Fibroblast of mammary gland (primary cell): Measurements from ENCODE around the gene SUMF1.
"Not testable (repeated sequence)": the region's sequence is repeated elsewhere in the genome, so short reads cannot be mapped to it uniquely, and the experiment has no call there.

Experiments
- DNase-seq: peaks from one replicate; pipeline ENCODE4 v3.0.0-alpha.2; 2010; ENCODE audit warnings: low read depth
- H3K4me3 ChIP-seq: 2 replicates; pipeline ENCODE4 v1.5.1; 2011; ENCODE audit warnings: low read depth, mild to moderate bottlenecking, low read length, moderate library complexity; ENCODE audit not compliant: control insufficient read depth
- CTCF ChIP-seq: conservative IDR thresholded peaks from 2 replicates; pipeline ENCODE4 v1.5.1; 2011; ENCODE audit warnings: low read depth, low read length, inconsistent platforms; ENCODE audit not compliant: control insufficient read depth, insufficient read depth

The SUMF1 gene

DNA sequence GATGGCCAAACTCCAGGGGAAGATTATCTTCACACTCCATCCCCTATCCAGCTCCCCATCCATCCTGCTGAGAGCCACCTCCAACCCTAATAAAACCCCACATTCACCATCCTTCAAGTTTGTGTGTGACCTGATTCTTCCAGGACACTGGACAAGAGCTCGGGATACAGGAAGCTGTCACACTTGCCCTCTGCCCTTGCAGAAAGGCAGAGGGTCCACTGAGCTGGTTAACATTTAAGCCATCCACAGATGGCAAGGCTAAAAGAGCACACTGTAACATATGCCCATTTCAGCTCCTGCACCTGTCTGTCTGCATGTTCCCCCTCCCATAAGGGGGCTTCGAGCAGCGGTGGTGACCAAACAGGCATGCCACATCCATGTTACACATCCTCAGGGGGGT lies 134.1 kb downstream of the SUMF1 start:
- DNase-seq: no peak
- TF ChIP-seq CTCF: no peak

GRCh38 chr3:4332574-4332973 lies 134.5 kb downstream of the SUMF1 start:
- DNase-seq: no peak
- no peak for TF ChIP-seq CTCF
- no peak overlapping the region for H3K4me3 ChIP-seq

More for the DNA sequence above, 134.1 kb downstream of the SUMF1 start:
- no peak overlapping the region for H3K4me3 ChIP-seq

GRCh38 chr3:4332111-4332510 lies 135.0 kb downstream of the SUMF1 start:
- TF ChIP-seq CTCF: no peak

DNA sequence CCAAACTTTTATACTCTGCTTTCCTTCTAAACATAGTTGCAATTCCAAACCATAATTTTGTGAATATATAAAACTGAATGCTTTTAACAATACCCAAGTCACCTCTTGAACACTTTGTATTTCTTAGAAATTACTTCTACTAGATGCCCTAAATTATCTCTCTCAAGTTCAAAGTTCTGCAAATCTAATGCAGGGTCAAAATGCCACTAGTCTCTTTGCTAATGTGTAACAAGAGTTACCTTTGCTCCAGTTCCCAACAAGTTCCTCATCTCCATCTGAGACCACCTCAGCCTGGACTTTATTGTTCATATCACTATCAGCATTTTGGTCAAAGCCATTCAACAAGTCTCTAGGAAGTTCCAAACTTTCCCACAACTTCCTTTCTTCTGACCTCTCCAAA lies 137.3 kb downstream of the SUMF1 start:
- H3K4me3 ChIP-seq, DNase-seq: not testable (repeated sequence)

More at GRCh38 chr3:4332111-4332510, 135.0 kb downstream of the SUMF1 start:
- no peak for DNase-seq
- H3K4me3 ChIP-seq: no peak overlapping the region

DNA sequence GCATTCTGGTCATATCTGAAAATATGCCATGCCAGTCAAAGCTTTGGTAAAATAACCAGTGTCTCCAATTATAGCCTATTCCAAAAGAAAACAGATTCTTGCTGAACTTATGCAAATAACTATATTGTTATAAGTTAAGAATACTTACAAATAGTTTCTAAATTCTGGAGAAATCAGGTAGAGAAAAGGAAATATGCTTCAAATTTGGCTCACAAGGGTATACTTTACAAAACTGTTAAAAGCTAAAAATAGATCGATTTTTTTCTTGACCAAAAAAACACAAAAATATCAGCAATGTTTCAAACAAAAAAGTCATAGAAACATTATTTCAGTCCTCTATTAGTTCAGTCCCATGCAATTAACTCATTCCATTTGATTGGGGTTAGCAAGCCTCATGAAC lies 140.2 kb downstream of the SUMF1 start:
- no peak for DNase-seq
- TF ChIP-seq CTCF: no peak
- no peak overlapping the region for H3K4me3 ChIP-seq

- H3K4me3 ChIP-seq: no peak overlapping the region
- TF ChIP-seq CTCF: no peak
- peak; percentile 30 for DNase-seq
These were observed 143.6 kb downstream of the SUMF1 start for GRCh38 chr3:4323246-4324027.

DNA sequence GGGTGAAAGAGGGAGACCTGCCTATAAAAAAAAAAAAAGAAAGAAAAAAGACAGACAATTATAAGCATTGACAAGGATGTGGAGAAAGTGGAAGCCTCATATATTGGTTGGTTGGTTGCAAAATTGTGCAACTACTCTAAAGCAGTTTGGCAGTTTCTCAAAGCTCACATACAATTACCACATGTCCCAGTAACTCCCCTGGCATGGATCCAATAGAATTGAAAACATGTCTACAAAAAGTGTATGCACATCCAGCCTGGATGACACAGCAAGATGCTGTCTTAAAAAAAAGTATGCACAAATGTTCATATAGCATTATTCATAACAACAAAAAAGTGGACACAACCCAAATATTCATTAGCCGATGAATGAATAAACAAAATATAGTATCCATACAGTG lies 144.4 kb downstream of the SUMF1 start:
- DNase-seq: peak; percentile 95
- TF ChIP-seq CTCF: no peak
- no peak overlapping the region for H3K4me3 ChIP-seq
